NCI-H2227 (cell line): Measurements from ENCODE around the gene MAN1B1.
"Not testable (repeated sequence)": the region's sequence is repeated elsewhere in the genome, so short reads cannot be mapped to it uniquely, and the experiment has no call there.

Experiments used
- DNase-seq: peaks from one replicate; lab custom pipeline; 2025; ENCODE audit not compliant: unreplicated experiment; lab: John Stamatoyannopoulos, UW

Gene MAN1B1

DNA sequence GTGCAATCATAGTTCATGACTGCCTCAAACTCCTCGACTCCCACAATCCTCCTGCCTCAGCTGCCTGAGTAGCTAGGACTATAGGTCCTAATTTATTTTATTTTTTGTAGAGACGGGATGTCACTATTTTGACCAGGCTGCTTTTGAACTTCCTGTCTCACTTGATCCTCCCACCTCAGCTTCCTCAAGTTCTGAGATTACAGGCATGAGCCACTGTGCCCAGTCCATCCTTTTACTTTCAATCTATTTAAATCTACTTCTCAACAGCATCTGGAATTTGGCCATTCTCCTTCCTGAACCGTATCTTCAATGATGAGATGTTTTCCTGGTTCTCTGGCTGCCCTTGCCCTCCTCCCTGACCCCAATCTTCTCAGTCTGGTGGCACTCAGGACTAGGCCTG is 40.0 kb downstream of the MAN1B1 start:
- no peak for DNase-seq

DNA sequence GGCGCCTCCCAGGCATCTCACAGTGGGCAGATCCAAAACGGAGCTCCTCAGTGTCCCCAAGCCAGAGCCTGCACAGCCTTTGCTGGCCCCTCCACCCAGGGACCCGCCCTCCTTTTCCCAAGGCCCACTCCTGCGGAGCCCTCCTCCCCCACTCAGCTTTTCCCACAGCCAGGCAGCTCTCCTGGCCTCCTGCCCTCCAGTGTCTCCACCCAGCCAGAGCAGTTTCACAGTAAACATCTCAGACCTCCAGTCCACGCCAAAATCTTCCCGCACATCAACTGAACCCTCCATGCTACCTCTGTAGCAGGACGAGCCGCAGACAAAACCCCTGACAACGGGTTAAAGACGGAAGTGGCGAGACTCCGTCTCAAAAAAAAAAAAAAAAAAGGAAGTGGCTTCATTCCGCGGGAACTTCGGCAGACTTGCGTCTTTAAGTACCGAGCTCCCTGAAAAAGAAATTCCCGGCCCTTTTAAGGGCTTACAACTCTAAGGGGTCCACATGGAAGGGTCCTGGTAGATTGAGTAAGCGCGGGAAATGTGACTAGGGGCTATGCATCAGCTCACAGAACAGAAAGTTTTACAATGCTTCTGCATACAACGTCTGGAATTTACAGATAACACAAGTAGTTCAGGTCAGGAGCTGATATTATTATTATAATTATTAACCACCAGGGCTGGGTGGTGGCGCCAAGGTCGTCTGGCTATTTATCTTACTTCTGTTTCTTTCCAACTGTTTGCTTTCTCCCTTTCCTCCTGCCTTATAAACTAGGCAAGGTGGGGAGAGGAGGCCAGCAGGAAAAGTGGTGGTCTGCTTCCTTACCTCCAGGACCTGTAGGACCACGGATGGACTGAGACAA is 40.7 kb downstream of the MAN1B1 start:
- peak; percentile 37 for DNase-seq

DNA sequence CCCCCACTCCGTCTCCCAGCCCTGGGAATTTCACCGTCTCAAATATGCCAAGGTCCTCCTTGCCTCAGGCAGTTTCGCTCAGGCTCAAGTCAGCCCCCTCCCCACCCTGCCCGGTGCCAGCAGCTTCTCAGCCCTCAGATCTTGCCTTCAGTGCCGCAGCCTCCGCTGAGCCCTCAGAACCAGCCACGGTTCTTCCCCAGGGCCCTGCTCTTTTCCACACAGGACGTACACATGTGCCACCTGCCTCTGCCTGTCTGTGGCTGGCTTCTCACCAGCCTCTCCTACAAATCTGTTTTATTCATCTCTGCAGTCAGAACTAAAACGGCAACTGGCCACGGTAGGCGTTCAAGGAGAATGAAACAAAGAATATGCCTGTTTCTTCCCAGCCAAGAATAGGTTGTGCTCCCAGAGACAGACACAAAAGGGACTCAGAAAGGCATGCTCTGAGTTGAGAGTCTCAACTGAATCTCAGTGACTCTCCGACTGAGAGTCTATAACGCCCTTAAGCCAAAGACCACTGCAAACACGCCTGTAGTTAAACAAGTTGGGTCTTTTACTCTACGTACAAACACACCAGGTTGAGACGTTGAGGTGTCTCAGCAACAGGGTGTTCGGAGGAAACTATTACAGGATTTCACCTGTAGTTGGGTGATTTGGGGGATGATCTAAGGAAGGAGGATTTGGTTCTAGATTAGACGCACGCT is 41.5 kb downstream of the MAN1B1 start:
- peak; percentile 32 for DNase-seq

DNA sequence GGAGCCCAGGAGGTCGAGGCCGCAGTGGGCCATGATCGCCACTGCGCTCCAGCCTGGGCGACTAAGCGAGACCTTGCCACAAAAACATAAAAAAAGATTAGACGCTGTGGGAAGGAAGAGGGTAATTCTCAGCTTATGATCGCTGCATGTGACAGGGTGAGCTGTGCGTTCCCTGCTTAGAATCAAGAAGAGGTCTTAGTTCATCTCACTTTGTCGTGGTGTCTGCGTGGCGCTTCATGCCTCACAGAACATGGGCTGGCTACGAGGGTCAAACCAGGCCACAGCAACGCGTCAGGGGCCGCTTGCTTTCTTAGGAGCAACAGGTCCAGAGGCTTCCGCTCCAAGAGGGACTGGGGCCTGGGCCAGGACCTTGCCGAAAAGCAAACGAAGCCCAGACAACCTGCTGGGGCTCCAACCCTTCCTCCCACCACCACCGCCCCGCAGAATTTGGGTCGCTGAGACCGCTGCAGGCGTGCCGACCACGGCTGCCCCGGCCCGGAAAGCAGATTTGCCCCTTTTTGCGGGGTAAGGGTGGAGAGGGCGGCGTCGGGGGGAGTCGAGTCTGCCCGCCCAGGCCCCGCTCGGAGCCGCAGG is 42.2 kb downstream of the MAN1B1 start:
- DNase-seq: peak; percentile 21

DNA sequence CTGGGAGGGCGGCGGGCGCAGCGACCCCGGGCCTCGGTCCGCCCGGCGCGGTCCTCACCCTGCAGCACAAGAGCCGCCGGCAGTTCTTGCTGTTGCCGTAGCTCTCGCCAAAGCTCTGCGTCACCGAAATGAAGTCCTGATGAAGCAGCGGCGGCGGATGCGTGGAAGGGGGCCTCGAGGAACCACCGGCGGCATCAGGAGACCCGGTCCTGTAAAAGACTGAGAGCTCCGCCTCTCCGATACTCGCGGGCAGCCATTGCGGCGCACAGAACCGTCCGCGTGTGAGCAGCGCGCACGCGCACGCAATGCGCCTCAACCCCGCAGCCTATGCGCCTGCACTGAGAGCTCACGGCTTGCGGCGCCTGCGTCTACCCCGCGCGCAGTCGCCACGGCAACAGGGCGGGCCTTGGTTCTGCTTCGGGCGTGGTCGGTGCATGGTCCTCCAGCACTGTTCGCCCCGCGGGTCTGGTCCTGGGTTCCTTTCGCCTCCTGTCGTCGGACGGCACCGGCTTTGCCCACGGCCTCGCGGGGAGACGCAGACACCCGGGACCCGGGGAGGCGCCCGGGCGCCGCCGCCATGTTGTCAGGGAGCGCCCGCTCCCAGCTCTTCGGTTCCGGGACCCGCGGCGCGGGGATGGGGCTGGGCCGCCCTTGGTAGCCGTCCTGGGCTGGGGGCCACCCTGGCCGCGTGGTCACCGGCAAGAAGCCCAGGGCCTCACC is 42.8 kb downstream of the MAN1B1 start:
- peak; percentile 94 for DNase-seq

DNA sequence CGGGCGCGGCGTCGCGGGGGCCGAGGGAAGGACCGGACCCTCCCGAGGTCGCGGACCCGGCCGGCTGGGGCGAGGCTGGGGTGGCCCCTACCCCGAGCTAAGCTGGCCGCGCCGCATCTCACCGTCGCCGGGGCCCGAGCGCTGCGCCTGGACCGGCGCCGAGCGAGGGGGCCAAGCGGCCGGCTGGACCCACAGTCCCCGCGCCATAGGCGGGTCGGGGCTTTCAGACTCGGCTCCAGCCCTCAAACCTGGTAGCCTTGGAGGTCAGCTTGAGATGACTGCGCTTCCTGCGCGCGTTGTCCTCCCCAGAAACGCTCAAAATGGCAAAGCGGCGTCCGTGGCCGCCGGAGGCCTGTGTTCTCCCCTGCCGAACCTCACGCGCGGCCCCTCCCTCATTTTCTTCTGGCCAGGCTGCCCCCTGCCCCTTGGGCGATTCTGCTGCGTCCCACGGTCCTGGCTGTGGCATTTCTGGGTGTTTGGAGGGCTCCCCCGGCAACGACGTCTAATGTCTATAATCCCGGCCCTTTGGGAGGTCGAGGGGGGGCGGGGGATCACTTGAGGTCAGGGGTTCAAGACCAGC is 43.5 kb downstream of the MAN1B1 start:
- peak; percentile 26 for DNase-seq

DNA sequence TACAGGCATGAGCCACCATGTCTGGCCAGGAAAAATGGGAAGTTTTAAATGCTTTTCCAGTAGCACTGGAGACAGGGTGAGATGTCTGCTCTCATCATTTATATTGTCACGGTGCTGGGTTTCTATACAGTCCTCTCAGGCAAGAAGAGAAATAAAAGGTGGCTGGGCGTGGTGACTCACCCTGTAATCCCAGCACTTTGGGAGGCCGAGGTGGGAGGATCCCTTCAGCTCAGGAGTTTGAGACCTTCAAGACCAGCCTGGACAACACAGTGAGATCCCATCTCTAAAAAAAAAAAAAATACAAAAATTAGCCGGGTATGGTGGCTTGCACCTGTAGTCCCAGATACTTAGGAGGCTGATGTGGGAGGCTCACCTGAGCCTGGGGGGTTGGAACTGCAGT is 47.4 kb downstream of the MAN1B1 start:
- no peak for DNase-seq

DNA sequence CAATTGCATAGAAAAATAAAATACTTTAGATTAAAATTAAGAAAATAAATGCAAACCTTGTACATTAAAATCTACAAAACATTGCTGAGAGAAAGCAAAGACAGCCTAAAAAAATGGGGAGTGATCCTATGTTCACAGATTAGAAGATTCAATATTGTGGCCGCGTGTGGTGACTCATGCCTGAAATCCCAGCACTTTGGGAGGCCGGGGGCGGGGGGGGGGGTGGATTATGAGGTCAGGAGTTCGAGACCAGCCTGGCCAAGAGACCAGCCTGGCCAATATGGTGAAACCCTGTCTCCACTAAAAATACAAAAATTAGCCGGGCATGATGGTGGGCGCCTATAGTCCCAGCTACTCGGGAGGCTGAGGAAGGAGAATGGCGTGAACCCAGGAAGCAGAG is 48.4 kb downstream of the MAN1B1 start:
- not testable (repeated sequence) for DNase-seq

DNA sequence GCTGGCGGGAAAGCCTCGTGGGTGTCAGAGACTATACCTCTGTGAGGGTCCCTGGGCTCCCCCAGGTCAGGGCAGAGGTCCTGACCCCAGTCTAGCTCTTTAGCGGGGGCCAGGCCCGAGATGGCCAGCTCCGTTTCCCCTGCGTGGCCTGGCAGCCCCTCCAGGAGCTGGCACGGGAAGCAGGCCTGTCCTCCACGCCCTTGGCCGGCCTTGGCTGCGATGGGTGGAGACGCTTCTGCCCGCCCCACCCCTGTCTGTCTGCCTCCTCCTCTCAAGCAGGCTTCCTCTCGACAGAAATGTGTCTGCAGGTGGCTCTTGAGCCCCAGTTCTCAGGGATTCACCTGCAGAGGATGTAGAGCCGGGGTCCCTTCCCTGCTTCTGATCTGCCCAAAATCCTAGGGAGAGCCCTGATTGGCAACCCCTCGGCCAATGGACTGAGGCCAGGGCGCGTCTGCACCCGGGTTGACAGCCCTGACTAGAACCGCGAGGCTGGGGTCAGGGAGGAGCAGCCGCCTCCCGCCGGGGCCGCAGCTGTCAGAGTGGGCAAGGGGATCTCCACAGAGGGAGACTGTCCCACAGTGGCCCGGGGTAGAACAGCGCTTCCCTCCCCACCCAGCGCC is 49.6 kb downstream of the MAN1B1 start:
- DNase-seq: no peak

DNA sequence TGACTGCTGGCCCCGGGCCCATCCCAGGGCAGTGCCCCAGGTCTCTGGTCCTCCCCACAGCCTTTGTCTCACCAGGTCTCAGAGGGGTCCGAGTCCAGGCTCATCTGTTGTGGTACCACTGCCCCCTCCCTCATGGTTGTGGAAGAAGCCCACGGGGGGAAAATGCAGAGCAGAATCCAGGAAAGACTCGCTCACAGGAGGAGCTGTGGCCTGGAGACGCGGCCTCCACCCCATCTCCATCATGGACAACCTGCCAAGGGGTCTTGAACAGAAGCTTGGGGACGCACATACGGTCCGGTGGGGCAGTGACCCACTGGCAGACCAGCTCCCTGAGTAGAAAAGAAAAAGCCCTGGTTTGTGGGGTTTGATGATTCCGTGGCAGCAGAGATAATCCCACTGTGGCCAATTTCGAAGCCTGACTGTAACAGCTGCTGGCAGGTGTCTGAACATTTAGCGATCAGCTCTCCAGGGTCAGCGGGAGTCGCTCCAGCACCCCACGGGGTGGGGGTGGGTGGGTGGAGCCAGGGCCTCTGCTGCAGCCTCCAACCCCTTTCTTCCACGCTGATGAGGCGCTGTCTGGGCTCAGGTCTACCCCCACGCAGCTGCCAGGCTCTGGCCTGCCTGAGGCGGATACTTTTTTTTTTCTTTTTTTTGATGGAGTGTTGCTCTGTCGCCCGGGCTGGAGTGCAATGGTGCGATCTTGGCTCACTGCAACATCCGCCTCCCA is 50.3 kb downstream of the MAN1B1 start:
- no peak for DNase-seq

DNA sequence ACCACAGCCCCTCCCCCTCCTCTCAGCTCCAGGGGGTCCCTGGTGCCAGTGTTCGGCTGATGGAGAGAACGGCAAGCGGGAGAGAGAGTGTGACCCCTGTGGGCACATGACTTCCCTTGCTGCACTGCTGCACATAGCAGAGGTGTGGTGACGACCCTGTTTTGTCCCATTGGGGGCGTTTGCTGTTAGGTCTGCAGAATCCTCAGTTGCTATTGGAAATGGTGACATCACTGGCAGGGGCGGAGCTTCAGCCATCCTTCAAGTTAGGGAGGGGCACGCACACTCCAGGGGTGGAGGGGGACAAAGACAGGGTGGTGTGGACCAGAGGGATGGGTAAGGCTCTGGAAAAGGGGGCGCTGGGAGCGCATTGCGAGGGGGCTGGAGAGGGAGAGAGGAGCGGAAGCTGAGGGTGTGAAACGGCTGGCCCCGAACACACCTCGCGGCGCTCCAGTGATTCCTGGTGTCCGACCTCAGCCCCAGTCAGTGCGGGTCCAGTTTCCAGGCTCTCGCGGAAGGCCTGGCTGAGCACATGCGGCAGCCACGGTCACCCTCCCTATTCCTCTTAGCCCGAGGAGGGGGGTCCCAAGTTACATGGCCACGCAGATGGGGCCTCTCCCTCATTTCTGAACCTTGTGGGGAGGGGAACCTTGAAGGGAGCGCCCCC is 51.4 kb downstream of the MAN1B1 start:
- peak; percentile 88 for DNase-seq

DNA sequence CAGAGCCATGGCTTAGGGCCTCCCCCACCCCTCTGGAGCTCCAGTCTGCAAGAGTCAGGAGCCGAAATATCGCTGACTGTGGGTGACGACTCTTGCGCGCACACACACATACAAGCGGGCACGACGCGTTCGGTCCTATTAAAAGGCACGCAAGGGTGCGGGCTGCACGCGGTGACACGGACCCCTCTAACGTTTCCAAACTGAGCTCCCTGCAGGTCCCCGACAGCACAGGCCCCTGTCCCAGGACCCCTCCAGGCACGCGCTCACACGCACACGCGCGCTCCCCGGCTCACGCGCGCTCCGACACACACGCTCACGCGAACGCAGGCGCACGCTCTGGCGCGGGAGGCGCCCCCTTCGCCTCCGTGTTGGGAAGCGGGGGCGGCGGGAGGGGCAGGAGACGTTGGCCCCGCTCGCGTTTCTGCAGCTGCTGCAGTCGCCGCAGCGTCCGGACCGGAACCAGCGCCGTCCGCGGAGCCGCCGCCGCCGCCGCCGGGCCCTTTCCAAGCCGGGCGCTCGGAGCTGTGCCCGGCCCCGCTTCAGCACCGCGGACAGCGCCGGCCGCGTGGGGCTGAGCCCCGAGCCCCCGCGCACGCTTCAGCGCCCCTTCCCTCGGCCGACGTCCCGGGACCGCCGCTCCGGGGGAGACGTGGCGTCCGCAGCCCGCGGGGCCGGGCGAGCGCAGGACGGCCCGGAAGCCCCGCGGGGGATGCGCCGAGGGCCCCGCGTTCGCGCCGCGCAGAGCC is 52.1 kb downstream of the MAN1B1 start, which contains the start of gene GRIN1:
TSS of gene GRIN1 (plus strand) at position 433 of the 746 bp plus-strand sequence. CDS start 333 bp downstream, outside the sequence.
- peak; percentile 63 for DNase-seq

DNA sequence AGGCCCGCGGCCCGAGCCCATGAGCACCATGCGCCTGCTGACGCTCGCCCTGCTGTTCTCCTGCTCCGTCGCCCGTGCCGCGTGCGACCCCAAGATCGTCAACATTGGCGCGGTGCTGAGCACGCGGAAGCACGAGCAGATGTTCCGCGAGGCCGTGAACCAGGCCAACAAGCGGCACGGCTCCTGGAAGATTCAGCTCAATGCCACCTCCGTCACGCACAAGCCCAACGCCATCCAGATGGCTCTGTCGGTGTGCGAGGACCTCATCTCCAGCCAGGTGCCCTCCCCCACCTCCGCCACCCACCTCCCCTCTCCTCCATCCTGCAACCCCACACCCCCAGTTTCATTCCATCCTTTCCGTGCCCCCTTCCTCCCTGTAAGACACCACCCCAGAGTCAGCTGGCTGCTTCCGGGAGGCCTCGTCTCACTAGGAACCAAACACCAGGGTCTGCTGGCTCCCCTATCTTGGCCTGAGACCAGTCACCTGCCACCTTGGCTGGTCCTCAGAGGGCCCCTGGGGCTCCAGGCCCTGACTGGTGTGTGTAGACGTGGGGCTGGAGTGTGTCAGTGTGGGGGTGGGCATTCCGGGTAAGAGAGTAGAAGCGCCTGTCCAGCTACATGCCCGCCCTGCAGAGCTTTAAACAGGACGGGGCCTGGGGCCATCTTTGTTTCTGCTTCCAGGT is 52.8 kb downstream of the MAN1B1 start:
- peak; percentile 22 for DNase-seq

DNA sequence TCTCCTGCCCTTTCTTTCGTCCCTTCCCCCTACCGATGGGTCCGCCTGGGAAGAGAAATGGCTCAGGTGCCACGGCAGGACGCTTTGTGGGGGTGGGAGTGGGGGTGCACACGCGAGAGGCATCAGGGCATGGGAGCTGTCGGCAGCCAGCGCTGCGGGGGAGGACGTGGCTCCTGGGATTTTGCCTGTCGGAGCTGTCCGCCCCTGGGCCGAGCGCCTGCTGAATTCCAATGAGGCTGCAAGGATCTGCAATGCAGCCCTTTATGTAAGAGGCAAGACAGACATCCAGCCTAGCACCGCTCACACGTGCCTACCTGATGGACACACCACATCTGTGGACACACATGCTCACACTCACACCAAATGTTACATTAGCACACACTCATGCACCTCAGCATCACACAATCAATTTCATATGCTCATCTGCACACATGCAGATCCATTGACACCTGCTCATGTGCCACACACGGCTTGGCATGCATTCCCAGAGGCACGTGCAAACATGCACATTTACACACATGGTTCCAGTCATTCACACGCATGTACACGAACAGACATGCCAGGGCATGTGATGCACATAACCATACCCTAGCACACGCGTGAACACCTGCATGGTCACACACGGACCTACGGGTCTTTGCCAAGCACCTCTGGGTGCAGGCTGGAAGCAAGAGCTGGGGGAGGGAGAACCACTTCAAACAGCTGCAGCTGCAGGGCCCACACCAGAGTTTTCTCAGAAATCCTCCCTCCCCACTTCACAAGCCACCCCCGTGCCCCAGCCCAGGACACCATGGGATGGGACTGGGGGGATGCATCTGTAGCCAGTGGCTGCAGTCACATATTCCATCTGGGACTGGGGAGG is 53.6 kb downstream of the MAN1B1 start:
- no peak for DNase-seq

DNA sequence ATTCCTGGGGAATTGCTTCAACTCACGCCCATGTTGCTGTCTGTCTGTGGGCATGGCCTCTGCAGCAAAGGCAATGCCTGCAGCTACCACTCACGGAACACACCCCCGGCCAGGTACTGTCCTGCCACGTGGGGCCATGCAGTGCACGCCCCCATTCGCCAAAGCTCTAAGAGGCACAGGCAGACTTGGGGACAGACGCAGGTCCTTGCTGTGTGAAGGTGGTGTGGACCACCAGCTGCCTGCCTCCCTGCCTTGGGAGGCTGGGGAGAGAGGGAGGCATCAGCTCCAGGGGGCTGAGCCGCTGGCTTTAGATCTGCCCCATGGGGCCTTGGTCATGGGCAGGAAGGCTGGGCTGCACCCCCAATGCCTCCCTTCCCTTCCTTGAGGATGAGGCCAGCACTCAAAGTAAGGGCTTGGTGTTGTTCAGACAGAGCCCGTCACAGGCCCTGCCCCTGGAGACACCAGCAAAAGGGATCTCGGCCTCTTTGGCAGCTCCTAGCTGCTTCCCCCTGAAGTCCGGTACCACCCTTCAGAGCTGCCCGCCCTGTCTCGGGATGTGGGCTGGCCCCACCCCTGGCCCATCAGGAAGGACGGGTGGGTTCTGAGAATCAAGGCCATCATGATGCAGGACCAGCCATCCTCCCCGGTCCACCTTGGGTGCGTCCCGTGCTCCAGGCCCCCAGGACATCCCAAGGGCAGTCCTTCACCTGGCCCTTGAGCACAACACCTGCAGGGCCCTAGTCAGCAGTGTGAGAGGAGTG is 54.4 kb downstream of the MAN1B1 start:
- no peak for DNase-seq
